GM19099 (cell line): ENCODE measurements around the gene CAMTA1.

ENCODE experiments used
- POLR2A ChIP-seq: IDR thresholded peaks from 3 replicates; pipeline ENCODE4 v1.6.1; 2011; ENCODE audit warnings: low read depth; ENCODE audit not compliant: insufficient read length; ENCODE audit errors: extremely low read depth

Gene CAMTA1

GRCh38 chr1:7327849-7328248 lies 542.6 kb downstream of the CAMTA1 start:
- no peak for TF ChIP-seq POLR2A

DNA sequence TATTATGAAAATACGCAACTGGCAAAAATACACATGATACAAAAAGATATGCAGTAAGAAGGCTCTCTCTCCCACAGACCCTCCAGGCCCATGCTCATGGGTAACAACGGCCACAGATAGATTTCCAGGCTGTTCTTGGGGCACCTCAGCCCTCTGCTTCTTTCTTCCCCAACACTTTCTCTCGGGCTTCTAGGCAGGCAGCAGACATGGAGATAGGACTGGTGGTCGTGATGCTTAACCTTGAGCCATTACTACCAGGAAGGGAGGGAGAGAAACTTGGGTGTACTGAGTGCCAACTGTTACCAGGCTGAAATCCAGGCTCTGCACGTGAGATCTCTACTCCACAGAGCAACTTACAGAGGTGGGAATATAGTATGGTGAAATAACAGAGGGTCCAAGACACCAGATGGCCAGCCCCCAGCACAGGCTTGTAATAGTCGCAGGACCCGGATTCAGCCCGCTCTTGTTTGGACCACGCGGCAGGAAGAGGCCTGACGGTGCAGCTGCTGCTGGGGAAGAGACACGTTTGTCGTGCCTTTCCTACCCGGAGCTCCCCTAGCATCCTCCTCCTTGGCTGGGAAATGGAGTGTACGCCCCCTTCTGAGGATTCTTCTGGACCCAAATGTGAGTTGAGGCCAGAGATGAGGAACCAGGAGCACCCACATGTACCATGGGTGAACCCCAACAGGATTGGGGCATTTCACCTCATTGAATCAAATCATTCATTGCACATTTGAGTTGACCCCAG lies 544.8 kb downstream of the CAMTA1 start:
- no peak for TF ChIP-seq POLR2A

- no peak for TF ChIP-seq POLR2A
Measured at GRCh38 chr1:7331926-7332535, 546.8 kb downstream of the CAMTA1 start.

- TF ChIP-seq POLR2A: no peak
Measured at GRCh38 chr1:7333094-7333493, 547.8 kb downstream of the CAMTA1 start.

- TF ChIP-seq POLR2A: no peak
Measured at GRCh38 chr1:7333620-7334019, 548.4 kb downstream of the CAMTA1 start.

- TF ChIP-seq POLR2A: no peak
Measured at GRCh38 chr1:7334475-7335035, 549.3 kb downstream of the CAMTA1 start.

- no peak for TF ChIP-seq POLR2A
Measured at GRCh38 chr1:7335224-7335879, 550.1 kb downstream of the CAMTA1 start.

DNA sequence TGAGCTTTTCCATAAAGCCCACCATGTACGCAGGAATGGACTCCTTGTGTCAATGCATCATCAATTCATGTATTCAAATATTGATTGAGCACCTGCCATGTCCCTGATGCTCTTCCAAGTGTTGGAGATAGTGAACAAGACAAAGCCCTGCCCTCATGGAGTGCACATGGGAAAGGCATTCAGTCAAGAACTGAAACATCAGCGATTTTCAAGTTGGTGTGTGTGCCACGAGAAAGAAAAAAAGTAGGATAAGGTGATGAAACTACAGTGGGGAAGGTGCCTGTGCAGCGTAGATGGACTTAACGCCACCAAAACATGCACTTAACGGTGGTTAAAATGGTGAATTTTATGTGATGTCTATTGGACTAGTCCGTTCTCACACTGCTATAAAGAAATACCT lies 553.2 kb downstream of the CAMTA1 start:
- TF ChIP-seq POLR2A: no peak

DNA sequence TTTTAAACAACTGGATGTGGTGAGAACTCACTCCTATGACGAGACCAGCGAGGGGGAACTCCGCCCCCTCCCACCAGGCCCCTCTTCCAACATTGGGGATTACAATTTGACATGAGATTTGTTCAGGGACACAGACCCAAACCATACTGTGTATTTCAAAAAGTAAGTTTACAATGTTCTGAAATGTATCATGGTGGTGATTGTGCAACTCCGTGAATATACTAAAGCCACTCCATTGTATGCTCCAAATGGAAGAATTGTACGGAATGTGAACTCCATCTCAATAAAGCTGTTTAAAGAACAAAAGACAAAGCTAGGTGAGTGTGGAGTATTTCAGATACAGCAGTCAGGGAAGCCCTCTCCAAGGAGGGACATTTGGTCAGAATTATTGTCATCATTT lies 553.8 kb downstream of the CAMTA1 start:
- TF ChIP-seq POLR2A: no peak

GRCh38 chr1:7339953-7340352 lies 554.7 kb downstream of the CAMTA1 start:
- no peak for TF ChIP-seq POLR2A

- no peak for TF ChIP-seq POLR2A
Measured at GRCh38 chr1:7341145-7341905, 556.1 kb downstream of the CAMTA1 start.

DNA sequence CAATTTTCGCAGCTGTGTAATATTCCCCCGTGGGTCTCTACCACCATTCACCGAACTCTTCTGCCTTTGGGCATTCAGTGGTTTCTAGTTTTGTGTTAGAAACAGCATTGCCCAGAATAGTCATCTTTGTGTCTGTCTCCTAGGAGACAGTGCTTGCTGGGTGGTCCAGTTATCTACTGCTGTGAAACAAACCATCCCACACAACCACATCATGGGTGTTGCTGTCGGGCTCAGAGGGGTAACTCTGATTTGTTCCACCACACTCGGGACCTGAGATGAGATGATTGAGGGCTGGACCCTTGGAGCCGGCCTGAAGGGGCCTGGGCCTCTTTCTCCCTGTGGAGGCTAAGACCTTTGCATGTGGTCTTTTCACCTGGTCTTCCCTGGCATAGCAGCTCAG lies 558.6 kb downstream of the CAMTA1 start:
- no peak for TF ChIP-seq POLR2A

- no peak for TF ChIP-seq POLR2A
Measured at GRCh38 chr1:7344299-7344698, 559.0 kb downstream of the CAMTA1 start.

DNA sequence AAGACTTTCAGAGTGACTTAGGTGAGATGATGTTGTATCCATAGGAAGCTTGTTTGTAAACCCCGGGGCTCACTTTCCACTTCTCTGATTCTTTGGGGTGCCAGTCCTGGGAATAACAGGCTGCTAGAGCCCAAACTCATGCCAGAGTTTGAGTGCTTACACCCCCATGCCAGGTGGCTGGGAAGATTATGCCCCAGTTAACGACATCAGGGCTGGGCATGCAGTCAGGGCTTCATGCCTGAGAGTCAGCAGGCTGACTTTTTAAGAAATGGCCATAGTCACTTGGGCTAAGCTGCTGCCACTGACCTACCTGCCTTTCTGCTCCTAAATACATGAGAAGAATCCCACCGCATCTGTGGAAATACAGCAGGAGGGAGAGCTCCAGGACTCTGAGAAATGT lies 560.3 kb downstream of the CAMTA1 start:
- TF ChIP-seq POLR2A: no peak

GRCh38 chr1:7346070-7346596 lies 560.9 kb downstream of the CAMTA1 start:
- no peak for TF ChIP-seq POLR2A
